CD4-positive, alpha-beta T cell treated with Interleukin-6 for 4 hours (primary cell): ENCODE results near the gene MRPS12.
A peak's percentile ranks its signal among the peaks of the same experiment; 100 is the strongest.
"Not testable (repeated sequence)": the region's sequence is repeated elsewhere in the genome, so short reads cannot be mapped to it uniquely, and the experiment has no call there.

ENCODE experiments used
- DNase-seq: peaks from one replicate; pipeline ENCODE4 v3.0.0-alpha.2; 2020; ENCODE audit warnings: mixed read lengths

Gene MRPS12

GRCh38 chr19:38912600-38913514, 17.9 kb upstream of the MRPS12 start:
- DNase-seq = no peak

GRCh38 chr19:38913958-38914357, 16.8 kb upstream of the MRPS12 start:
- DNase-seq = no peak

- no peak for DNase-seq
Measured at GRCh38 chr19:38915329-38916321, 15.1 kb upstream of the MRPS12 start.

GRCh38 chr19:38917516-38917915, 13.2 kb upstream of the MRPS12 start:
- DNase-seq = no peak

GRCh38 chr19:38917921-38918491, 12.7 kb upstream of the MRPS12 start:
- DNase-seq = no peak

GRCh38 chr19:38918526-38918925, 12.2 kb upstream of the MRPS12 start:
- no peak for DNase-seq

GRCh38 chr19:38919837-38920601, 10.7 kb upstream of the MRPS12 start:
- no peak for DNase-seq

GRCh38 chr19:38920602-38921419, 9.9 kb upstream of the MRPS12 start:
- no peak for DNase-seq

GRCh38 chr19:38921420-38922274, 9.1 kb upstream of the MRPS12 start:
- no peak for DNase-seq

- DNase-seq = no peak
Measured at GRCh38 chr19:38922482-38922881, 8.3 kb upstream of the MRPS12 start.

GRCh38 chr19:38924388-38924787, 6.4 kb upstream of the MRPS12 start:
- DNase-seq = no peak

GRCh38 chr19:38928391-38929001, 2.2 kb upstream of the MRPS12 start:
- DNase-seq = no peak

GRCh38 chr19:38929929-38930775, 592 bp upstream of the MRPS12 start, which contains the start of gene SARS2:
SARS2 (minus strand) TSS chr19:38930763; CDS start chr19:38930736, 27 bp downstream.
- DNase-seq = peak; percentile 95

- no peak for DNase-seq
Measured at GRCh38 chr19:38931521-38931793, 713 bp downstream of the MRPS12 start.

- DNase-seq = peak; percentile 36
Measured at GRCh38 chr19:38932425-38933179, 1.9 kb downstream of the MRPS12 start.

- DNase-seq = no peak
Measured at GRCh38 chr19:38933544-38933943, 2.8 kb downstream of the MRPS12 start.

GRCh38 chr19:38939957-38940356, 9.2 kb downstream of the MRPS12 start:
- no peak for DNase-seq

GRCh38 chr19:38941466-38941865, 10.7 kb downstream of the MRPS12 start:
- not testable (repeated sequence) for DNase-seq
